Stimulated activated CD4-positive, alpha-beta T cell treated with anti-CD3 and anti-CD28 coated beads, Interleukin-1b, Interleukin-23, amount 100 ng/mL, for 24 hours (primary cell): ENCODE data around the gene EIF4G1.
"Not testable (repeated sequence)": the region's sequence is repeated elsewhere in the genome, so short reads cannot be mapped to it uniquely, and the experiment has no call there.

Source experiments
- DNase-seq, 4 experiments: peaks; one replicate each; pipeline ENCODE4 v3.0.0-alpha.2; 2020; ENCODE audit warnings: low read depth in 4 of 4, low spot score in 1 of 4

EIF4G1 gene, protein sequence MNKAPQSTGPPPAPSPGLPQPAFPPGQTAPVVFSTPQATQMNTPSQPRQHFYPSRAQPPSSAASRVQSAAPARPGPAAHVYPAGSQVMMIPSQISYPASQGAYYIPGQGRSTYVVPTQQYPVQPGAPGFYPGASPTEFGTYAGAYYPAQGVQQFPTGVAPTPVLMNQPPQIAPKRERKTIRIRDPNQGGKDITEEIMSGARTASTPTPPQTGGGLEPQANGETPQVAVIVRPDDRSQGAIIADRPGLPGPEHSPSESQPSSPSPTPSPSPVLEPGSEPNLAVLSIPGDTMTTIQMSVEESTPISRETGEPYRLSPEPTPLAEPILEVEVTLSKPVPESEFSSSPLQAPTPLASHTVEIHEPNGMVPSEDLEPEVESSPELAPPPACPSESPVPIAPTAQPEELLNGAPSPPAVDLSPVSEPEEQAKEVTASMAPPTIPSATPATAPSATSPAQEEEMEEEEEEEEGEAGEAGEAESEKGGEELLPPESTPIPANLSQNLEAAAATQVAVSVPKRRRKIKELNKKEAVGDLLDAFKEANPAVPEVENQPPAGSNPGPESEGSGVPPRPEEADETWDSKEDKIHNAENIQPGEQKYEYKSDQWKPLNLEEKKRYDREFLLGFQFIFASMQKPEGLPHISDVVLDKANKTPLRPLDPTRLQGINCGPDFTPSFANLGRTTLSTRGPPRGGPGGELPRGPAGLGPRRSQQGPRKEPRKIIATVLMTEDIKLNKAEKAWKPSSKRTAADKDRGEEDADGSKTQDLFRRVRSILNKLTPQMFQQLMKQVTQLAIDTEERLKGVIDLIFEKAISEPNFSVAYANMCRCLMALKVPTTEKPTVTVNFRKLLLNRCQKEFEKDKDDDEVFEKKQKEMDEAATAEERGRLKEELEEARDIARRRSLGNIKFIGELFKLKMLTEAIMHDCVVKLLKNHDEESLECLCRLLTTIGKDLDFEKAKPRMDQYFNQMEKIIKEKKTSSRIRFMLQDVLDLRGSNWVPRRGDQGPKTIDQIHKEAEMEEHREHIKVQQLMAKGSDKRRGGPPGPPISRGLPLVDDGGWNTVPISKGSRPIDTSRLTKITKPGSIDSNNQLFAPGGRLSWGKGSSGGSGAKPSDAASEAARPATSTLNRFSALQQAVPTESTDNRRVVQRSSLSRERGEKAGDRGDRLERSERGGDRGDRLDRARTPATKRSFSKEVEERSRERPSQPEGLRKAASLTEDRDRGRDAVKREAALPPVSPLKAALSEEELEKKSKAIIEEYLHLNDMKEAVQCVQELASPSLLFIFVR (N-terminal part only)

DNA sequence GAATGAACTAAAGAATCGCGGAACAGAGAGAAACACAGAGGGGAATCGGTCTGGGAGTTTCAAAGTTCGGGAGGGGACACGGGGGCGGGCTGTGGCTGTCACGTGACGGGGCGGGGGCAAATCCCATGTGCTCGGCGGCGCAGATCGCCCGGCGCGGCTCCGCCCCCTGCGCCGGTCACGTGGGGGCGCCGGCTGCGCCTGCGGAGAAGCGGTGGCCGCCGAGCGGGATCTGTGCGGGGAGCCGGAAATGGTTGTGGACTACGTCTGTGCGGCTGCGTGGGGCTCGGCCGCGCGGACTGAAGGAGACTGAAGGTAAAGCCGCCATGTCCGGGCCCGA is at the start of gene EIF4G1:
EIF4G1 (plus strand) TSS at position 244 of the 337 bp plus-strand sequence. CDS start 1,191 bp downstream, outside the sequence.
- DNase-seq = peak; percentile 85 to 89 (median 86)

DNA sequence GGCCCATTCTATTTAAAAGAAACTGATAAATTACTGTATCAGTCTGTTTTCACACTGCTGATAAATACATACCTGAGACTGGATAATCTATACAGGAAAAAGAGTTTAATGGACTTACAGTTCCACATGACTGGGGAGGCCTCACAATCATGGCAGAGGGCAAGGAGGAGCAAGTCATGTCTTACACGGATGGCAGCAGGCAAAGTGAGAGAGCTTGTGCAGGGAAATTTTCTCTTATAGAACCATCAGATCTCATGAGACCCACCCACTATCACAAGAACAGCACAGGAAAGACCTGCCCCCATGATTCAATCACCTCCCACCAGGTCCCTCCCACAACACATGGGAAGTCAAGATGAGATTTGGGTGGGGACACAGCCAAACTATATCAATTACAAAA is 47.2 kb upstream of the EIF4G1 start:
- DNase-seq = not testable (repeated sequence)

DNA sequence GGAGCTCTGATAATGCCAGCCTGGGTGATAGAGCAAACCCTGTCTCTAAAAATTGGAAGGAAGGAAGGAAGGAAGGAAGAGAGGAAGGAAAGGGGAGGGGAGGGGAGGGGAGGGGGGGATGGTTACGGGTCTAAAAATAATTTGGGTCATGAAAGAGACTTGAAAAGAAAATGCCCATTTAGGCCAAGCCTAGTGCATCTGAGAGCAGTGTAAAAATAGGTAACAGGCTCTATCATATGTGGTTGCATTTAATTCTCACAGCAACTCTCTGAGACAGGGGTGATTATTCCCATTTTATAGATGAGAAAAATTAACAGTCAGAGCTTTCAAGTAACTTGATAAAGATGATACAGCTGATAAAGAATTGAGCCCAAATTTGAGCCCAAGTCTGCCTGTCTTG is 42.1 kb upstream of the EIF4G1 start:
- DNase-seq = no peak

DNA sequence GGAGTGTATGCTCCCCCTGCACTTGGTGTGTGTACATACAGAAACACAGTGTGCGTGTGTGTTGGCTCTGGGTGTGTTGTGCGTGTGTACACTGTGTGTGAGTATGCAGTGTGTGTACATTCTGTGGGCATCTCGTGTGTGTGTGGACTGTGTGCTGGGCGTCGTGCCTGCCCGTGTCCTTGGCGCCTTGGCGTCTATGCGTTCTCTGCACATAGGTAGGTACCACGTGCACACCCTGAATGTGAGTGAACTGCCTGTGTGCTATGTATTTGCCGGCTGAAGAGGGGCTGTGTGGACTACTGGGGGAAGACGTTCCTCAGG is 39.1 kb upstream of the EIF4G1 start:
- no peak for DNase-seq

GRCh38 chr3:184275961-184276910 is 38.2 kb upstream of the EIF4G1 start, which contains the start of gene ECE2:
Gene ECE2, plus strand, starts transcription at chr3:184276022. Its CDS starts 132 bp downstream, at chr3:184276154.
- no peak for DNase-seq

GRCh38 chr3:184277366-184277765 is 37.0 kb upstream of the EIF4G1 start:
- no peak for DNase-seq

DNA sequence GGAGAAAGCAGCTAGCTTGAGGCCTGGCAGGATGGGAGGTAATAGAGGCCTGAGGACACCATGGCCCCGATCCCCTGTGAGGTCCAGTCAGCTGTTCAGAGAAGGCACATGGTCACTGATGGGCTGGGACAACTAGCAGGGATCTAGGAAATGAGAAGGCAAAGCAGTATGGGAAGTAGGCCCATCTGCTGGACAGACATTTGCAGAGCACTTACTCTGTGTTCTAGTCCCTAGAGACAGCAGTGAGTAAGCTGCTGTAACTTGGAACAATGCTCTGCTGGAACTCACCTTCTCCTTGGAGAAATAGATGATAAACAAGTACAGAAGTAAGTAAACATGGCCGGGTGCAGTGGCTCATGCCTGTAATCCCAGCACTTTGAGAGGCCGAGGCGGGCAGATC is 31.5 kb upstream of the EIF4G1 start:
- no peak for DNase-seq

- DNase-seq = no peak
Observed at GRCh38 chr3:184283681-184284080, 30.7 kb upstream of the EIF4G1 start.

- no peak for DNase-seq
Observed at GRCh38 chr3:184284696-184285095, 29.7 kb upstream of the EIF4G1 start.

- DNase-seq = peak; percentile 26 to 67 (median 56)
Observed at GRCh38 chr3:184289426-184289938, 24.9 kb upstream of the EIF4G1 start.

DNA sequence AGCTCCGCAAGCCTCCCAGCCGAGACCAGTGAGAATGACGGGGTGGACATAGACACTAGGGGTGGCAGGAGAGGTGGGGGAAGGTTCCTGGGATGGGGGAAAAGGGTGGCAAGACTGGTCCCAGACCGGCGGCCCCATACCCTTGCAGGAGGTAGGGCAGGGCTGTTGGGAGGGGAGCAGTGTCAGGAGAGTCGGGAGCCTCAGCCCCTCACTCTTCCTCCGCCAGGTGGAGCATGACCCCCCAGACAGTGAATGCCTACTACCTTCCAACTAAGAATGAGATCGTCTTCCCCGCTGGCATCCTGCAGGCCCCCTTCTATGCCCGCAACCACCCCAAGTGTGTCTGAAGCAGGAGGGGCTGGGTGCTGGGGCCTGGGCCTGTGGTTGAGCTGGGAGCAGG is 24.1 kb upstream of the EIF4G1 start:
- no peak for DNase-seq

- no peak for DNase-seq
Observed at GRCh38 chr3:184291044-184291737, 23.2 kb upstream of the EIF4G1 start.

DNA sequence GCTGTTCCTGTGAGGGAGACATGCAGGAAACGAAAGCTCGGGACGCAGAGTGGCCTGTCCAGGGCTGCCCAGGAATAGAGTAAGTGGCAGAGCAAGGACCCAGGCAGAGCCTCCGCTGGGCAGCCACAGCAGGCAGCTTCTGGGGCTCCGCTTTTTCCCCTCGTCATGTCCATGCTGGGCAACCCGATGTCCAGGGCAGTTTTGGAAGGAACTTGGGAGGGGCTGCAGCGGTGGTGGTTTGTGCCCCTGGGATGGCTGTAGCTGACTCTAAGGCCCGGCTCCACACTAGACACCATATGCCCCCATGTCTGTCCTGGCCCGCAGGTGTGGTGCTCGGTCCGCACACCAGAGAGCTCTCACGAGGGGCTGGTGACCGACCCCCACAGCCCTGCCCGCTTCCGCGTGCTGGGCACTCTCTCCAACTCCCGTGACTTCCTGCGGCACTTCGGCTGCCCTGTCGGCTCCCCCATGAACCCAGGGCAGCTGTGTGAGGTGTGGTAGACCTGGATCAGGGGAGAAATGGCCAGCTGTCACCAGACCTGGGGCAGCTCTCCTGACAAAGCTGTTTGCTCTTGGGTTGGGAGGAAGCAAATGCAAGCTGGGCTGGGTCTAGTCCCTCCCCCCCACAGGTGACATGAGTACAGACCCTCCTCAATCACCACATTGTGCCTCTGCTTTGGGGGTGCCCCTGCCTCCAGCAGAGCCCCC is 22.5 kb upstream of the EIF4G1 start:
- DNase-seq = no peak

DNA sequence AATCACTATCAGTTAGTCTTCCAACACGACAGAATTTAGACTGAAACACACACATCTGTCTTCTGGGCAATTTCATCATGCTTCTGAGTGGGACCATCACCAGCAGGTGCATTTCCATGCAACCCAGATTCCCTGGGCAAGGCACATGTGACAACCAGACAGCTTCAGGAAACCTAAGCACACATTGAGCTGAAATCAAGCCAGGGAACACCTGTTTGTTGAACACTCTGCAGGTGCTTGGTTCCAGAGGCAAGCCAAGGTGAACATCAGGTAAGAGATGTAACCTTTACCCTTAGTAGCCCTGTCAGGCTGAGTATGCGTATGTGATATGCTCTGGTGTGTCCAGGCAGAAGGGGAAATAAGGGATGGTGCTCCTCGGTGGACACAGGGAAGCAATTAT is 18.6 kb upstream of the EIF4G1 start:
- DNase-seq = no peak

GRCh38 chr3:184296616-184297015 is 17.8 kb upstream of the EIF4G1 start:
- no peak for DNase-seq

GRCh38 chr3:184298759-184299487 is 15.5 kb upstream of the EIF4G1 start, which contains the start of gene PSMD2:
Gene PSMD2, plus strand, starts transcription at chr3:184299241. Its CDS starts 26 bp downstream, at chr3:184299267.
- DNase-seq = peak; percentile 94 to 98 (median 97)

DNA sequence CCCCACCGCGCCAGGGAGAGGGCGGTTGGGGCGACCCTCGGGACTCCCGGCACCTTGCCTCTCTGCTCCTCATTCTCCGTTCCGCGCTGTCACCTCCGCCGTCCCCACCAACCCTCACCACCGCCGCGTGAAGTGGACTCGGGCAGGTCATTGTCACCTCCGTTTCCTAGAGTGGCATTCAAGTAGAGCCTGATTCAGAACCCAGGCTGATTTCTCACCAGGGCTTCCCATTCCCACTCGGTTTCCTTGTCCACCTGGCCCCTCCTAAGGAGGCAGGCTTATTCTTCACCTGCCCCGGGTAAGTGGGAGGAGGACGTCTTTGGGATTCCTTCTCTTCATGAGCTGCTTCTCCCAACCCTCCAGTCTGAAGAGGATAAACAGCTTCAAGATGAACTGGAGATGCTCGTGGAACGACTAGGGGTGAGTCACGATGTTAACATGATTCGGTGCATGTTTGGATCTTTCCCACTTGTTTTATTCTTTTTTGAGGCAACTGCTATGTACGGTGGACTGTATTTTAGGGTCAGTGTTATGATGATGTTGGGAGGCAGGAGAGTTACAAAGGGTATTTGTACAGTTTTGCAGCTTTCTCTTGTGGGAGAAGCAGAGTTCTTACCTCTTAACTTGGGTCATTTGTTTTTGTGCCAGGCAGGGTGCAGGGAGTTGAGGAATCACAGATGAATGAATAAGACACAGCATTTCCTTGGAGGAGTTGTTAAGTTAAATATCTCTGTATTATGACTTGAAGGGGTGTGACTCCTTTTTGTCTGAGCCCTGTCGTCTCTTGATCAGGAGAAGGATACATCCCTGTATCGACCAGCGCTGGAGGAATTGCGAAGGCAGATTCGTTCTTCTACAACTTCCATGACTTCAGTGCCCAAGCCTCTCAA is 14.7 kb upstream of the EIF4G1 start:
- DNase-seq = no peak
